ENCODE data around the gene ALLC.

The ALLC gene

GRCh38 chr2:3728104-3729054 lies 70.4 kb downstream of the ALLC start:
- no peak overlapping the region for H3K4me3 ChIP-seq (ENCODE audit: low read depth, low read length)
- peak; percentile 44 for TF ChIP-seq CTCF (IDR thresholded peaks at IDR 0.05; ENCODE audit: low read depth, low read length)

GRCh38 chr2:3729055-3729448 lies 71.1 kb downstream of the ALLC start:
- no peak for TF ChIP-seq CTCF (IDR thresholded peaks at IDR 0.05; ENCODE audit: low read depth, low read length)
- H3K4me3 ChIP-seq (ENCODE audit: low read depth, low read length), result no peak overlapping the region

GRCh38 chr2:3729786-3730185 lies 71.8 kb downstream of the ALLC start:
- no peak overlapping the region for H3K4me3 ChIP-seq (ENCODE audit: low read depth, low read length)
- TF ChIP-seq CTCF (IDR thresholded peaks at IDR 0.05; ENCODE audit: low read depth, low read length), result no peak

- no peak for TF ChIP-seq CTCF (IDR thresholded peaks at IDR 0.05; ENCODE audit: low read depth, low read length)
- no peak overlapping the region for H3K4me3 ChIP-seq (ENCODE audit: low read depth, low read length)
These were observed 72.6 kb downstream of the ALLC start for GRCh38 chr2:3730646-3731045.

- TF ChIP-seq CTCF (IDR thresholded peaks at IDR 0.05; ENCODE audit: low read depth, low read length), result no peak
- H3K4me3 ChIP-seq (ENCODE audit: low read depth, low read length), result no peak overlapping the region
These were observed 73.8 kb downstream of the ALLC start for GRCh38 chr2:3731829-3732228.

- H3K4me3 ChIP-seq (ENCODE audit: low read depth, low read length), result no peak overlapping the region
- no peak for TF ChIP-seq CTCF (IDR thresholded peaks at IDR 0.05; ENCODE audit: low read depth, low read length)
These were observed 78.1 kb downstream of the ALLC start for GRCh38 chr2:3736112-3736511.

GRCh38 chr2:3737128-3737527 lies 79.1 kb downstream of the ALLC start:
- TF ChIP-seq CTCF (IDR thresholded peaks at IDR 0.05; ENCODE audit: low read depth, low read length), result no peak
- no peak overlapping the region for H3K4me3 ChIP-seq (ENCODE audit: low read depth, low read length)

All from WI38 (cell line).